ENCODE data around the gene CPSF4L. TPM values are rescaled to one million over a fixed set of nuclear protein-coding genes. Genes with fewer than 3 reads are reported as not detected.
A peak's percentile ranks its signal among the peaks of the same experiment; 100 is the strongest.

Gene CPSF4L
- total RNA-seq, 4 donors from 2014 or later = not detected

DNA sequence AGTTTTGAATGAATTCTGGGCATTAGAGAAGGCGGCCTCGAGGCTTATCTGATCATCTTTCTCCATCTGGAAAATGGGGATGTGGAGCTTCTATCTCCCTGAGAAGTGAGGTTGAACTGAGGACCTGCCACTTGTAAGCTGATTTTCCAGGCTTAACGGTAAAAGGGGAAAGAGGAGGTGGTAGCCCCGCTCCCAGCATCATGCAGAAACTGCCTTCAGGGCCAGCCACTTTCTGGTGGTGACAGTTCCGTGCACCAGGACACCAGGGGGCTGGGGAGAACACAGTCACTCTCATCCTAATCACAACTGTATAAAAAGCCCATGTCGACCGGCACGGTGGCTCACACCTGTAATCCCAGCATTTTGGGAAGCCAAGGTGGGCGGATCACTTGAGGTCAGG lies 20.9 kb upstream of the CPSF4L start:
- WGBS, 2 donors = 93 to 95% methylated on average over 9 of the region's 9 CpGs
- Histone ChIP-seq H3K36me3 (peaks cover 21 to 23% of the 10 kb centered on the region in 2 donors), H3K4me3 (replicated peaks in 1 of 3) (no peak overlapping the region), H3K9me3 (no peaks in the 10 kb centered on the region), H3K27me3 (no peaks in the 10 kb centered on the region), H3K4me1 (peaks cover 26 to 60% of the 10 kb centered on the region in 2 donors), H3K27ac (no peak overlapping the region)
- intact Hi-C loops (cut with DNase I) = no loop called here
- no peak for TF ChIP-seq POLR2A (IDR thresholded peaks at IDR 0.05)
- TF ChIP-seq, protein P1, sequence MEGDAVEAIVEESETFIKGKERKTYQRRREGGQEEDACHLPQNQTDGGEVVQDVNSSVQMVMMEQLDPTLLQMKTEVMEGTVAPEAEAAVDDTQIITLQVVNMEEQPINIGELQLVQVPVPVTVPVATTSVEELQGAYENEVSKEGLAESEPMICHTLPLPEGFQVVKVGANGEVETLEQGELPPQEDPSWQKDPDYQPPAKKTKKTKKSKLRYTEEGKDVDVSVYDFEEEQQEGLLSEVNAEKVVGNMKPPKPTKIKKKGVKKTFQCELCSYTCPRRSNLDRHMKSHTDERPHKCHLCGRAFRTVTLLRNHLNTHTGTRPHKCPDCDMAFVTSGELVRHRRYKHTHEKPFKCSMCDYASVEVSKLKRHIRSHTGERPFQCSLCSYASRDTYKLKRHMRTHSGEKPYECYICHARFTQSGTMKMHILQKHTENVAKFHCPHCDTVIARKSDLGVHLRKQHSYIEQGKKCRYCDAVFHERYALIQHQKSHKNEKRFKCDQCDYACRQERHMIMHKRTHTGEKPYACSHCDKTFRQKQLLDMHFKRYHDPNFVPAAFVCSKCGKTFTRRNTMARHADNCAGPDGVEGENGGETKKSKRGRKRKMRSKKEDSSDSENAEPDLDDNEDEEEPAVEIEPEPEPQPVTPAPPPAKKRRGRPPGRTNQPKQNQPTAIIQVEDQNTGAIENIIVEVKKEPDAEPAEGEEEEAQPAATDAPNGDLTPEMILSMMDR (IDR thresholded peaks at IDR 0.05) = no peak
- DNase-seq = no peak

- no peak overlapping the region for H3K27ac ChIP-seq
- 82 to 86% methylated on average over 5 to 7 of the region's 7 CpGs for WGBS, 2 donors
Observed at GRCh38 chr17:73281928-73282327, 20.2 kb upstream of the CPSF4L start.

GRCh38 chr17:73280191-73280590 lies 18.5 kb upstream of the CPSF4L start:
- DNase-seq = no peak
- WGBS, 2 donors = 94 to 97% methylated on average over 12 of the region's 12 CpGs
- peaks cover 24 to 41% of the 10 kb centered on the region in 2 donors for H3K4me1 ChIP-seq
- no peaks in the 10 kb centered on the region for H3K9me3 ChIP-seq
- peaks cover 9 to 11% of the 10 kb centered on the region in 2 donors for H3K36me3 ChIP-seq
- H3K27ac ChIP-seq = peak overlapping the region in 2 of 3 donors; percentile 85 to 93
- no peak overlapping the region for H3K4me3 ChIP-seq (replicated peaks in 1 of 3)
- intact Hi-C loops (cut with DNase I) = no loop called here
- H3K27me3 ChIP-seq = no peaks in the 10 kb centered on the region
- TF ChIP-seq, protein P1 (IDR thresholded peaks at IDR 0.05) = no peak
- TF ChIP-seq POLR2A (IDR thresholded peaks at IDR 0.05) = no peak

More at GRCh38 chr17:73281928-73282327, 20.2 kb upstream of the CPSF4L start:
- H3K27me3 ChIP-seq = no peaks in the 10 kb centered on the region
- no peaks in the 10 kb centered on the region for H3K9me3 ChIP-seq
- intact Hi-C loops (cut with DNase I) = no loop called here
- H3K36me3 ChIP-seq = peaks cover 21 to 23% of the 10 kb centered on the region in 2 donors
- H3K4me3 ChIP-seq (replicated peaks in 1 of 3) = no peak overlapping the region
- H3K4me1 ChIP-seq = peaks cover 26 to 58% of the 10 kb centered on the region in 2 donors
- no peak for TF ChIP-seq POLR2A (IDR thresholded peaks at IDR 0.05)
- TF ChIP-seq, protein P1 (IDR thresholded peaks at IDR 0.05) = no peak
- no peak for DNase-seq

GRCh38 chr17:73279704-73280103 lies 18.0 kb upstream of the CPSF4L start:
- WGBS, 2 donors = 84 to 96% methylated on average over 3 to 5 of the region's 7 CpGs
- no peak for TF ChIP-seq POLR2A (IDR thresholded peaks at IDR 0.05)
- TF ChIP-seq, protein P1 (IDR thresholded peaks at IDR 0.05) = no peak
- H3K27ac ChIP-seq = peak overlapping the region; percentile 85 to 93 (median 90)
- no peak overlapping the region for H3K4me3 ChIP-seq (replicated peaks in 1 of 3)
- peaks cover 24 to 37% of the 10 kb centered on the region in 2 donors for H3K4me1 ChIP-seq
- no peaks in the 10 kb centered on the region for H3K27me3 ChIP-seq
- peaks cover 5 to 6% of the 10 kb centered on the region in 2 donors for H3K36me3 ChIP-seq
- intact Hi-C loops (cut with DNase I) = no loop called here
- DNase-seq = no peak
- H3K9me3 ChIP-seq = no peaks in the 10 kb centered on the region

GRCh38 chr17:73278465-73279453 lies 17.1 kb upstream of the CPSF4L start:
- intact Hi-C loops (cut with DNase I) = no loop called here
- Histone ChIP-seq H3K36me3 (no peaks in the 10 kb centered on the region), H3K4me3 (replicated peaks in 1 of 3) (no peak overlapping the region), H3K27ac (peak overlapping the region; percentile 85 to 93 (median 90)), H3K4me1 (peaks cover 24 to 33% of the 10 kb centered on the region in 2 donors), H3K27me3 (no peaks in the 10 kb centered on the region), H3K9me3 (no peaks in the 10 kb centered on the region)
- DNase-seq = peak; percentile 70 to 76
- WGBS, 2 donors = 41 to 47% methylated on average over 14 of the region's 14 CpGs
- TF ChIP-seq, protein P1 (IDR thresholded peaks at IDR 0.05) = no peak
- TF ChIP-seq POLR2A (IDR thresholded peaks at IDR 0.05) = peak in 1 of 2 donors; percentile 59
